NOMO-1 treated with dmso at 0.1 percent for 144 hours (cell line): Measurements from ENCODE around the gene TUBGCP2.
"Not testable (repeated sequence)": the region's sequence is repeated elsewhere in the genome, so short reads cannot be mapped to it uniquely, and the experiment has no call there.

Experiments
- DNase-seq: peaks from one replicate; lab custom pipeline; 2025; ENCODE audit not compliant: unreplicated experiment; lab: John Stamatoyannopoulos, UW

TUBGCP2 gene

DNA sequence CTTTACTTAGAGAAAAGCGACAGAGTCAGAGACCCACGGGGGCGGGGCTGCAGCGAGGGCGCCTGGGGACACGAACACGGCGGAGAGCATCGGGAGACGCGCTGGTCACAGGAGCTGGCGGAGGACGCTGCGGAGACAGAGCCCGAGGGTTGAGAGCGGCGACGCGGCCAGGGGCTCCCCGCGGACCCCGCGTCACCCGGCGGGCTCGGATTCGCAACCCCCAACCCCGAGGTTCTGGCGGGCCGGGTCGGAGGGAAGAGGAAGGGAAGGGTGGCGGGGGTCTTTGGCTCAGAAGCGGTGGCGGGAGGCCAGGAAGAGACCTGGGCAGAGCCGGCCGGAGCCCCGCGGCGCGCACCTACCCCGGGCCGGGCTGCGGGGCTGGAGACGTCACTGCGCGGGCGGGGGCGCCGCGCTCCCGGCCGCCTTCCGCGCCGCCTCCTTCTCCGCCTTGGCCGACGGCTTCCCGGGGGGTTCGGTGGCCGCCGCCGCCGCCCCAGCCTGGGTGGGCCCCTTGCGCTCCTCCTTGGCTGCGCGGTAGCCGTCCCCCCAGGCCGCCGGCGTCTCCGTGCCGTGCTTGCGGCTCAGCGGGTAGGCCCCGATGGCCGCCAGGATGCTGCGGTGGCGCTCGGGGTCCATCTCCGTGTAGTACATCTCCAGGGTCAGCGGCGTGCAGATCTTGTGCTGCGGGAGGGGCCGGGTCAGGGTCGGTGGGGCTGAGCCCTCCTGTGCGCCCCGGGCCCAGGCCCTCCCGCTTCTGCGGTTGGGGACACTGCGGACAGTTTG, 17.0 kb upstream of the TUBGCP2 start:
- DNase-seq = no peak

DNA sequence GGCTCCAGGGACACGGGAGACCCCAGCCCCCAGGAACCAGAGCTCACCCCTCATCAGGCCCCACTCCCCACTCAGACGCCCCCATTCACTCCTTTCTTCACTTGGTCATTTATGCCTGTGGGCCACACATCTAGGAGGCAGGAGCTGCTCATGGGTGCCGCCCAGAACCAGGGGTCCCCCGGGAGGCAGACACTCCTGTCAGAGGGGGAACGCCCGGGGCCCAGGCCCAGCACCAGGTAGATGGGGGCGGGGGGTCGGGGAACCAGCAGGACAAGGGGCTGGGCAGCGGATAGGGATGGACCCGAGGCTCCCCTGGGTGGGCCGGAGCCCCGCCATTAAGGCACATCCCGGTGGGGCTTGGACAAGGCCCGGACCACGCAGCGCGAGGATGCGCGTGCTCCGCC, 16.2 kb upstream of the TUBGCP2 start:
- no peak for DNase-seq

DNA sequence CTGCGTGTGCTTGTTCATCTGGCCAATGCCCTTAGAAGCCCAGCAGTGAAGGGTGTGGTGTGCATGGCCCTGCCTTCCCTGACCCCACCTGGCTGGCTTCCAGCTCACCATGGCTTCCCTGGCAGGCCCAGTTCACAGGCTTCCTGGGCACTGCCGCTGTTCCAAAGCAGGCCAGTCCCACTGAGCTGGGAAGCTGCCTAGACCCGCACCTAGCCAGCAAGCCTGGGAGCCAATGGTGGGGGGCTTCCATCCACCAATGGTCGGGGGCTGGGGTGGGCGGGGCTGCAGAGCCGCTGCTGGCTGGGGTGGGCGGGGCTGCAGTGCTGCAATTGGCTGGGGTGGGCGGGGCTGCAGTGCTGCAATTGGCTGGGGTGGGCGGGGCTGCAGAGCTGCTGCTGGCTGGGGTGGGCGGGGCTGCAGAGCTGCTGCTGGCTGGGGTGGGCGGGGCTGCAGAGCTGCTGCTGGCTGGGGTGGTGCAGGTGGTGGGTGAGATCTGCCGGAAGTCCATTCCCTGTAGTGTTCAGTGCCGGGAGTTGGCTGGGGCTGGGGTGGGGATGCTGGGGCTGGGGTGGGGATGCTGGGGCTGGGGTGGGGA, 15.6 kb upstream of the TUBGCP2 start:
- no peak for DNase-seq

DNA sequence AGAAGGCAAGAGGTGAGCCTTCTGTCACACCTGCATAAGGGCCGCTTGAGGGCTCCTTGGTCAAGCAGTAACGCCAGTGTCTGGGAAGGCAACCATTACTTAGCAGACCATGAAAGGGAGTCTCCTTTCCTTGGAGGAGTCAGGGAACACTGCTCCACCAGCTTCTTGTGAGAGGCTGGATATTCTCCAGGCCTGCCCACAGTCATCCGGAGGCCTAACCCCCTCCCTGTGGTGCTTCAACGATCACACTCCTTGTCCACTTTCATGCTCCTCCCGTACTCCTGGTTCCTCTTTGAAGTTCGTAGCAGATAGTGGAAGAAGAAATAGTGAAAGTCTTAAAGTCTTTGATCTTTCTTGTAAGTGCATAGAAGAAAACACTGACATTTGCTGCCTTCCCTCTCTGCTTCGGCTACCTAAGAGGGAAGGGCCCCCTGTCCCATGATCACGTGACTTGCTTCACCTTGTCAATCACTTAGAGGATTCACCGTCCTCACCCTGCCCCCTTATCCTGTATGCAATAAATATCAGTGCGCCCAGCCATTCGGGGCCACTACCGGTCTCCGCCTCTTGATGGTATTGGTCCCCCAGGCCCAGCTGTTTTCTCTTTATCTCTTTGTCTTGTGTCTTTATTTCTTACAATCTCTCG, 13.5 kb upstream of the TUBGCP2 start:
- DNase-seq = not testable (repeated sequence)

DNA sequence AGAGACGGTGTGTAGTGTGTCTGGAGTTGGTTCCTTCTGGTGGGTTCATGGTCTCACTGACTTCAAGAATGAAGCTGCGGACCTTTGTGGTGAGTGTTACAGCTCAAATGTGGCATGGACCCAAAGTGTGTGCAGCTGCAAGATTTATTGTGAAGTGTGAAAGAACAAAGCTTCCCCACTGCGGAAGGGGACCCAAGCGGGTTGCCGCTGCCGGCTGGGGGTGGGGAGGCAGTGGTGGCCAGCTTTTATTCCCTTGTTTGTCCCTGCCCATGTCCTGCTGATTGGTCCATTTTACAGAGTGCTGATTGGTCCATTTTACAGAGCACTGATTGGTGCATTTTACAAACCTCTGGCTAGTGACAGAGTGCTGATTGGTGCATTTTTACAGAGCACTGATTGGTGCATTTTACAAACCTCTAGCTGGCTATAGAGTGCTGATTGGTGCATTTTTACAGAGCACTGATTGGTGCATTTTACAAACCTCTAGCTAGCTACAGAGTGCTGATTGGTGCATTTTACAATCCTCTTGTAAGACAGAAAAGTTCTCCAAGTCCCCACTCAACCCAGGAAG, 12.3 kb upstream of the TUBGCP2 start:
- not testable (repeated sequence) for DNase-seq

DNA sequence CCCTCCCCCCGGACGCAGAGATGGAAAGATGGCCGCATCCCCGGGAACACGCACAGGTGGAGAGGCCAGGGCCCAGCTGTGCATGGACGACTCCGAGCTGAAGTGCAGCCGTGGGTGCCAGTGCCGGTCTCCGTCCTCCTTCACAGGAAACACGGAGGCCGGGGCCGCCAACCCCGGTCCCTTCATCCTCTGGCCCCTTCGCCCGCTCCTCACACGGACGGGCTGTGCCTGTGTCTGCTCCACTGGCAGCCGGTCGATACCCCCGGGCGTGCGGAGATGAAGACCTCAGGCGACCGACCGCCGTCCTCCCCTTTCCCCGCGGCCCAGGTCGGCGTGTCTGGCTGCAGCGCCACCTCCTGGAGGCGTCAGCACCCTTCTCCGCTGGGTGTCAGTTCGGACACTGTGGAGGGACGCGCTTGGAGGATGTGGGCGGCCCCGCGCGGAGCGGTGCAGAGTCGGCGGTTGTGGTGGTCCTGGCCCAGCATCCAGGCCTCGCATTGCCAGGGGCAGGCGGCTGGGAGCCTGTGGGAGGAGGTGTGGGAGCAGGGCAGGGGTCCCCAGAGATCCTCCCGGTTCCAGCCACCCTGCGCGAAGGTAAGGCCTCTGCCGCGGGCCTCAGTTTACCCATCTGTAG, 9.9 kb upstream of the TUBGCP2 start:
- DNase-seq = peak; percentile 14

DNA sequence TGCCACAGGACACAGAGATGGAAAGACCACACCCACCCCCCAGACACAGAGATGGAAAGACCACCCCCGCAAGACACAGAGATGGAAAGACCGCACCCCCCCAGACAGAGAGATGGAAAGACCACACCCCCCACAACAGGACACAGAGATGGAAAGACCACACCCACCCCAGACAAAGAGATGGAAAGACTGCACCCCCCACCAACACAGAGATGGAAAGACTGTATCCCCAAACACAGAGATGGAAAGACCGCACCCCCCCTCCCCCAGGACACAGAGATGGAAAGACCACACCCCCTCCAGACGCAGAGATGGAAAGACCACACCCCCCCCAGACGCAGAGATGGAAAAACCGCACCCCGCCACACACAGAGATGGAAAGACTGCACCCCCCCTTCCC, 8.1 kb upstream of the TUBGCP2 start:
- DNase-seq = no peak

DNA sequence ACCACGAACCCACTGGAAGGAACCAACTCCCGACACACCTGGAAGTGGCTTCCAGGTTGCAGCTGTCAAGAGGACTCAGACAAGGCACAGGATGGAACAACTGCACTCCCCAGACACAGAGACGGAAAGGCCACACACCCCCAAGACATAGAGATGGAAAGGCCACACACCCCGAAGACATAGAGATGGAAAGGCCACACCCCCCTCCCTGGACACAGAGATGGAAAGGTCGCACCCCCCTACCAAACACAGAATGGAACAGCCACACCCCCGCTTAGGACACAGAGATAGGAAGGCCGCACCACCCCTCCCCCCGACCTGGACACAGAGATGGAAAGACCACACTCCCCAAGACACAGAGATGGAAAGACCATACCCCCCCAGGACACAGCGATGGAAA, 7.6 kb upstream of the TUBGCP2 start:
- DNase-seq = no peak

DNA sequence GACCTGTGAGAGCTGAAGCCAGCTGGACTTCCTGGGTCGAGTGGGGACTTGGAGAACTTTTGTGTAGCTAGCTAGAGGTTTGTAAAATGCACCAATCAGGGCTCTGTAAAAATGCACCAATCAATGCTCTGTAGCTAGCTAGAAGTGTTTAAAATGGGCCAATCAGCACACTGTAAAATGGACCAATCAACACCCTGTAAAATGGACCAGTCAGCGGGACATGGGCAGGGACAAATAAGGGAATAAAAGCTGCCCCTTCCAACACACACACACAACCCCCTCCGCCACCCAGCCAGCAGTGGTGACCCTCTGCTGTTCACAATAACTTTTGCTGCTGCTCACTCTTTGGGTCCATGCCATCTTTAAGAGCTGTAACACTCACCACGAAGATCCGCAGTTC, 7.2 kb upstream of the TUBGCP2 start:
- no peak for DNase-seq

DNA sequence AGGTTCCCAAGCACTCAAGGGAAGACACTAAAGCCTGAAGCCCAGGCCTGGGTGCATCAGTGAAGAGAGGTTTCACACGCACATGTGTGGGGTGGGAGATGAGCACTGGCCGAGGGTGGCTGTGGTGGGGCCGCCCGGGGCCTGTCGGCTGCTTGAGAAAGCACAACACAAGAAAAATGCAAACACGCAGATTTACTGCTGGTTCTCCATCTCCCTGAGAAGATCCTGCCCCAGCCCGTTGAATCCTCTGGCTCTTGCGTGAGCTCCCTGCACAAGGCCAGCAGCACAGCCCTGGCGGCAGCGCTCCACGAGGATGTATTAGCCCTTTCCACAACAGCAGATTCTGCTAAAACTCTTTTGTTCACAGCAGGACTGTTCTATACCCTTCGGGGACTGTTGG, 6.2 kb upstream of the TUBGCP2 start:
- no peak for DNase-seq

DNA sequence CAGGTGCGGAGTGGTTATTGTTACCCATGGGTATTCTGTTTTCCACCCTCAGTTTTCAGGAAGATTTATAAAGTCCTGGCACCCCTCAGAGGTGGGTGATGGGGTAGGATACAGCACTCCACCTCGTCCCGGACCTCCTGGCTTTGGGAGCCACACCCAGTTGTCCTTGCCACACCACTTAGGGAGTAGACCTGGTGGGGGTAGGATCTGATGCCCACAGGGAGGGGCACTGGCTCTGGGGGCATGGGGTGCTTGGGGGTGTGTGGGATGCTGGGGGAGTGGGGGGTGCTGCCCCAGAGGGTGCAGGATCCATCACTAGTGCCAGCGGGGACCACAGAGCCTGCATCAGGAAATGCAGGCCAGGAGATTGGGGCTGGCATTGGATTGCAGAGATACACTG, 4.5 kb upstream of the TUBGCP2 start:
- no peak for DNase-seq

DNA sequence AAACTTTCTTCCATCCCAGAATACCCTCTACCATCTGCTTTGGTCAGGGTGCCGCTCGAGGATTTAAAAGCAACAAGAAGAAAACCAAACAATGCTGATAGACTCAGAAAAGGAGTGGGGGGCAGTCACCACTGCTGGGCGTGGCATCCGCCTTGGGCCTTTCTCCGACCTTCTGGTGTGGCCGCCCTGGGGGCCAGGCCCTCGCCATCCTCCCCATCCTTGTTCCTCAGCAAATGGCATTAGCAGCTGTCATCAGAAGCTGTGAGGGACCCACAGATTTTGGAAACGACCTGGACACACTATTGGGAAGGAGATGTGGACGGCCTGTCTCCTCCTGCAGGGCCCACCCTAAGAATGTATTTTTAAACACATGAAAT, 4.1 kb upstream of the TUBGCP2 start:
- no peak for DNase-seq

DNA sequence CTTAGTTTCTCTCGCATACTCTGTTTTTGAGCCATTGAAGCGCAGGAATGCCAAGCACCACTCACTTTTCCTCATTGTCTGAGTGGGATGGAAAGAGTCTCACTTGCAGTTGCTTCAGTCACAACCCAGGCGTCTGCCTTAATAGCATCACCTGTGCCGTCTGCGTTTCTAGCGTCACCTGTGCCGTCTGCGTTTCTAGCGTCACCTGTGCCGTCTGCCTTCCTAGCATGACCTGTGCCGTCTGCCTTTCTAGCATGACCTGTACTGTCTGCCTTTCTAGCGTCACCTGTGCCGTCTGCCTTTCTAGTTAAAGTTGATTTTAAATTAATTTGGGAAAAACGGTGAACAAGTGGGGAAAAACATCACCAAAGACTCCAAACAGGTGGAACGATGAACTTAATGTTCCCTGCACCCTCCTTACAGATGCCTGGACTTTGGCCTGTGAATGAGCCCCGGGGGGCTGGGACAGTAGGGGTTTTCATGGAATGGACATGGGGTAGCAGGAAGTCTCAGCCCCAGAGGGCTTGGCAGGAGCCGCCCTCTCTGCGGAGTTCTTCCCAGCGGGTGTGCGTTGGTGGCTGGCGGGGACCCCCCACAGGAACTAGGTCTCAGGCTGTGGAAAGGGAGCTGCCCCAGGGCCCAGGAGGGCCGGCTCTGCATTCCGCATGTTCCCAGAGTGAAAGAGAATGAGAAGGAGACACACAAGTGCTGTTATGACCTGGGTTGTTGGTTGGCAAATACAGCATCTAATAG, 3.5 kb upstream of the TUBGCP2 start:
- no peak for DNase-seq

DNA sequence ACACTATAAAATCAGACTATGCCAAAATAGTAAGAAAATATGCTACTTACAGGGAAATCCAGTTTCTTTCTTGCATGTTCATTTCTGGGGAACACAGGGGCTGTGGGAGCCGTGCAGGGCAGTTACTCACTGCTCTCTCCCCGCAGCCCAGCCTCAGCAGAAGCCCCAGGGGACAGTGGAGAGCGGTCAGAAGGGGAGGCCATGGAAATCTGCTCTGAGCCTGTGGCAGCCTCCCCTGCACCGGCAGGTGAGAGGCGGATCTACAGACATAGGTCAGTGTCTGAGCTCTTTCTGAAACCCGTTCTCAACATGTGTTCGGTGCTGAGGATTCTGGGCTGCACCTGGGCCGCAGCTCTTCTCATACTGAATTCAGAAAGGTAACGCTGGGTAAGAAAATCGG, 2.9 kb upstream of the TUBGCP2 start:
- no peak for DNase-seq

DNA sequence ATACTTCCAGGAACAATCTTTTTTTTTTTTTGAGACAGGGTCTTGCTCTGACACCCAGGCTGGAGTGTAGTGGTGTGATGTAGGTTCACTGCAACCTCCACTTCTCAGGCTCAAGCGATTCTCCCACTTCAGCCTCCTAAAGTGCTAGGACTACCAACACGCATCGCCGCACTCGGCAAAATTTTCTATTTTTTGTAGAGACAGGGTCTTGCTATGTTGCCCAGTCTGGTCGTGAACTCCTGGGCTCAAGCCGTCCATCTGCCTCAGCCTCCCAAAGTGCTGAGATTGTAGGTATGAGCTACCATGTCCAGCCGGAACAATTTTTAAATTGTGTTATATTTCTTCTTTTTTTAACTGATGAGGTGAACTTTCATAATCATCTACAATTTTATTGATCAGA, 2.1 kb upstream of the TUBGCP2 start:
- no peak for DNase-seq

DNA sequence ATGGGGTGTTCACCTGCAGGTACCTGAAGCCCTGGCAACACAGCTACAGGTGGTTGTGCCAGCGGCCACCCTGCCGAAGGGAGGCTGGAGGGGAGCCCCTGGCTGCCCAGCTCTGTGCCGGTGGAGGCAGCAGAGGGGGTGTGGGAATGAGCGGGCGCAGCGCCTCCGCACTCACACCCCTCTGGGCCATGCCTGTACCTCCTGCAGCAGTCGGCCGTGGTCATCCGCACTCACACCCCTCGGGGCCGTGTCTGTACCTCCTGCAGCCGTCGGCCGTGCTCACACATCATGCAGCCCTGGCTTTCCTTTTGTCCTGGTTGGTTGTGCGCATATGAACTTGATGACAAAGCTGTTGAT, 1.7 kb upstream of the TUBGCP2 start:
- DNase-seq = no peak

DNA sequence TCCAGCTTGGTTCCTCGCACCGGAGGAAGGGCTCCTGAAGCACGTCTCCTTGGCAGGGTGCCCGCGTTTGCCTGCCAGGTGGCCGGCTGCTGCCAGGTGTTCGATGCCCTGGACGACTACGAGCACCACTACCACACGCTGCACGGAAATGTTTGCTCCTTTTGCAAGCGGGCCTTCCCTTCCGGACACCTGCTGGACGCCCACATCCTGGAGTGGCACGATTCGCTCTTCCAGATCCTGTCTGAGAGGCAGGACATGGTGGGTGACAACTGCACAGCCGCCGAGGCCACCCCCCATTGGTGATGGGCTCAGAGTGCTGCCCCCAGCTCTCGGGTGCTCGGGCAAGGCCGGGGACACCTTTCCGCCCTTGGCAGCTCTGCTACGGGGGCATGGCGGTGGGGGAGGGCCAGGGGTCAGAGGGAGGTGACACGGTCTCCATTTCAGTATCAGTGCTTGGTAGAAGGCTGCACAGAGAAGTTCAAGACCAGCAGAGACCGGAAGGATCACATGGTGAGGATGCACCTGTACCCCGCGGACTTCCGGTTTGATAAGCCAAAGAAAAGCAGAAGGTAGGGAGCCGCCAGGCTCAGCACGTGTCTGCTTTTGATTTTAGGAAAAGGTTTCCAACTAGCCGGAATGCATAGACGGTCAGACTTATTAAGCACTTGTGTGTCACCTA, 1.2 kb upstream of the TUBGCP2 start:
- DNase-seq = no peak

DNA sequence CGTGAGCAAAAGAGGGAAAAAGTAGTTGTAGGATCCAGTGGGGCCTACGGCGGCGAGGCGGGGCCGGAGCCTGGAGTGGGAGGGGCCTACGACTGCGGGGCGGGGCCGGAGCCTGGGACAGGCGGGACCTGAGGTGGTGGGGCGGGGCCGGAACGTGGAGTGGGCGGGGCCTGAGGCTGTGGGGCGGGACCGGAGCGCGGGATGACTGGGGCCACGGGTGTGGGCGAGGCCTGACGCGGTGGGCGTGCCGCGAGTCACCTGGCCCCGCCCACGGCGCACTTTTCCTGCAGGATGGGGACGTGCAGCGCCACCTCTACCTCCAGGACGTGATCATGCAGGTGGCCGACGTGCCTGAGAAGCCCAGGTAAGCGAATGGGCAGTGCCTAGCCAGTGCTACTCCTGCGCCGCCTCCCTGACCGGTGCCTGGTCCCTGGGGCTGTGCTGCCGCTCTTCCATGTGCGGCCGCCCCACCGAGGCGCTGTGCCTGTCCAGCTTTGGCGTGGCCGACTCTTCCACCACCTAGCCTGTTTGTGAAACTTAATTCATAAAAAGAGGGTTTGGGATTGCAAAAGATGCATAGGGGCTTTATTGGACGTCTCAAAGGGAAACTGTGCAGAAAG, 538 bp upstream of the TUBGCP2 start:
- DNase-seq = peak; percentile 76

DNA sequence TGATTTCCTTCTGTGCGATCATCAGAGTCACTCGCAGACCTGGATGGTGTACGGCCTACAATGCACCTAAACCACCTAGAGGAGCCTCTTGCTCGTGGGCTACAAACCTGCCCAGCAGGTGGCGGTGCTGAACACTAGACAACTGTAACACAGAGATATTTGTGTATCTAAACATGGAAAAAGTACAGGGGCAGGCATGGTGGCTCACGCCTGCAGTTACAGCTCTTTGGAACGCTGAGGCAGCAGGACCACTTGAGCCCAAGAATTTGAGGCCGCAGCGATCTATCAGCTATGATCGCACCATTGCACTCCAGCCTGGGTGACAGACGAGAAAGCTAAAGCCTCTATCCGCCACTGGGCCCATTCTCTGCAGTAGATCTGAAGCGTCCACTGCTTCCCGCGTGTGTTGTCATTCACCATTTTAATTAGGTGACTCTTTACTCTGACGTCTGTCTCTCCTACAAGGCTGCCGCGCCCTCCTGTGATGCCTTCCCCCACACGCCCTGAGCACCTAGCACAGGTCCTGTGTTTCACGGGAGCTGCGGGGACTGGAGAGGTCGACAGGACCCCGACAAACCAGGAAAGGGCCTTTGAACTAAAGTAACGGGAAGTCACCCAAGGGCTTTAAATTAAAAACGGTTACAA, 774 bp downstream of the TUBGCP2 start:
- DNase-seq = peak; percentile 18
